NCI-H146 treated with DMSO at 0.1 percent for 48 hours (cell line): Measurements from ENCODE around the gene KCTD5.
A peak's percentile ranks its signal among the peaks of the same experiment; 100 is the strongest.

Source experiments
- DNase-seq: peaks from one replicate; lab custom pipeline; 2025; ENCODE audit not compliant: unreplicated experiment; lab: John Stamatoyannopoulos, UW

KCTD5 gene

DNA sequence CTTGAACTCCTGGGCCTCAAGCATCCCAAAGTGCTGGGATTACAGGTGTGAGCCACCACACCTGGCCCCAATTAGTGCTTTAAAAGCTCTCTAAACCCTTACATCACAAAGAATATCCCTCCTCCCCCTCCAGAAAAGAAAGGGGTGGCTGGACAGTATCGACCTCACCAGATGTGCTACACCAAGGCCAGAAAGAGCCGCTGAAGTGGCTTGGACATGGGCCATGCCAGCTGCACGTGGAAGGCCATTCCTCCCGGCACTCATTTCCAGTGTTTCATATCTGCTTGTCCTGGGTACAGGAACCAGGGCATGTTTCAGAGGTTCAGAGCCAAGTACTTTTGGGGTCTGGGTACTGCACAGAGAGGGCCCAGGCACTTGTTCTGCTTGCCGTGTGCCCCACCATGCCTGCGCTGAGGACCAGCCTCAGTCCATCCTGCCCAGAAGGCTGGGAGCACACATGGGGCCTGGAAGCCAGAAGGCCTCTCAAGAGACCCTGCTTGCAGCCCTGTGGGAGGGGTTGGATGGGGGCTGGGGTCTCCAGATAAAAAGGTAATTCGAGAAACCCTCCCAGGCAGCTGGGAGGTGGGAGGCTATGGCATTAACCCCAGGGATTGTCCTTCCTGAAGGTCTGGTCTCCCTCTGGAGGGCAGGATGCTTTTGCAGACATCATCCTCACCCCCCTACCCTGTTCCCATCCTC lies 66.6 kb downstream of the KCTD5 start:
- DNase-seq, result peak; percentile 18

DNA sequence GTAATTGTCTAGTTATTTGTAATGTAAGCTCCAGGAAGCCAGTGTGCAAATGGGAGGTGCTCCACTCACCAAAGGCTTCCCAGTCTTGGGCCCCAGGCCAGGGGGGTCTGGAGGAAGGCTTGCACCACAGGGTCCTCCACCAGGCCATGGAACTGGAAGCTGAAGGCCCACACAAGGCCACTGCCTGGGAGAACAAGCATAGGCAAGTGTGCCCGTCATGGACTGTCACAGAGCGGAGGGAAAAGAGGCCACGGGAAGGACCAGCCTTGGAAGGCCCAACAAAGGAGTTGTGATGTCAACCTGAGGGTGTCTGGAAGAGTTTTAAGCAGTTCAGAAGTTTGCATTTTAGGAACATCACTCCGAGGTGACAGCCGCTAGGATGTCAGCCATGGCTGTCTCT lies 67.2 kb downstream of the KCTD5 start:
- DNase-seq, result no peak

DNA sequence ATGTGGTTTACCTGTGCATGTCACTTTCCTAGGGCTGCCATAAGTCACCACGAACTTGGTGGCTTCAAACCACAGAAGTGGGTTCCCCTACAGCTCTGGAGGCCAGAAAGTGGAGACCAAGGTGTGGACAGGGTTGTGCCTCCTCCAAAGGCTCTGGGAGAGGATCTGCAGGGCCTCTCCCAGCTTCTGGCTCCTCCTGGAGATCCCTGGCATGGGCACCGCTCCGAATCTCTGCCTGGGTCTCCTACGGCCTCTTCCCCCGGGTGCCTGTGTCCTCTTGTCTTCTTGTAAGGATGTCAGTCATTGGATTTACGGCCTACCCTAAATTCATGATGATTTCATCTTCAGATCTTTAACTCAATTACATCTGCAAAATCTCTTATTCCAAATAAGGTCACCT lies 67.6 kb downstream of the KCTD5 start:
- DNase-seq, result no peak

DNA sequence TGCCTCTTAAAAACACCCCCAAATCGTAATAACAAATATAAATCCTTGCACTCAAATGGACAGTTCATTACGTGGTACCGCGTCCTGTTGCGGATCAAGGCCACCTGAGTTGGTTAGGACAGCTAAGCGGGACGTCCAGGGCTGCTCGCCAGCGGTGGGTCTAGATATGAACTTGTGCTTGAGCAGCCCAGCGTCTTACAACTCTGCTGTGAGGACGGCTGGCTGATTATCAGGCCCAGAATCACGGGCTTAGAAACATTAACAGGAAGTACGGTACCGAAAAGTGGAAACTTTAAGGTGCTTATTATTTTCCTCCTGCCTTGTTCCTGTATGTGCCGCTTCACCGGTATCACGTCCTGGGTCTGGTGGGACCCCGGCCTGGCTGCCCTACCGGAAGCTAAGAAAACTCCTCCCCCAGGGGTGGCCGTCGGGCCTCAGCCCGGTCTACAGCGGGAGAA lies 69.3 kb downstream of the KCTD5 start:
- DNase-seq, result peak; percentile 75

- peak; percentile 93 for DNase-seq
Measured at GRCh38 chr16:2752035-2752849, 69.9 kb downstream of the KCTD5 start, which contains the start of gene SRRM2. Gene SRRM2 (plus strand): TSS chr16:2752638. CDS start chr16:2756365, 3,727 bp downstream.

GRCh38 chr16:2752850-2753732 lies 70.8 kb downstream of the KCTD5 start:
- peak; percentile 64 for DNase-seq

GRCh38 chr16:2753733-2754020 lies 71.4 kb downstream of the KCTD5 start:
- no peak for DNase-seq

DNA sequence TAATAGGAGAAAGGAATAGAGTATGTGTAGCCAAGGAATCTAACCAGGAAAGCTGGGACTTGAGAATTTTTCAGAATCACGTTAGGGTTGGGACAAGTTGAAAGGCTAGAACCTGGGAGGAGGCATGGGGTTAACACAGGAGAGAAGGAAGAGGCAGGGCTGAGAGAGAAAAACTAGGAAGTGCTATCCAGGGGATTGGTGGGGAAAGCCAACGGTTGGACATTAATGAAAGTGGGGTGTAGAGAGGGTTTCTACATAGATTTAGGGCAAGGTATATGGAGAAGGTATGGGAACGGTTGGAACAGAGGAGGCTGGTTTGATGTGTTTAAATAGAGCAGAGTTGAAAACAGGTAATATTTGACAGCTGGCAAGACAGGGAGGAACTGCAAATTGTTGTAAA lies 72.8 kb downstream of the KCTD5 start:
- no peak for DNase-seq

- no peak for DNase-seq
Measured at GRCh38 chr16:2756288-2757015, 74.1 kb downstream of the KCTD5 start.

DNA sequence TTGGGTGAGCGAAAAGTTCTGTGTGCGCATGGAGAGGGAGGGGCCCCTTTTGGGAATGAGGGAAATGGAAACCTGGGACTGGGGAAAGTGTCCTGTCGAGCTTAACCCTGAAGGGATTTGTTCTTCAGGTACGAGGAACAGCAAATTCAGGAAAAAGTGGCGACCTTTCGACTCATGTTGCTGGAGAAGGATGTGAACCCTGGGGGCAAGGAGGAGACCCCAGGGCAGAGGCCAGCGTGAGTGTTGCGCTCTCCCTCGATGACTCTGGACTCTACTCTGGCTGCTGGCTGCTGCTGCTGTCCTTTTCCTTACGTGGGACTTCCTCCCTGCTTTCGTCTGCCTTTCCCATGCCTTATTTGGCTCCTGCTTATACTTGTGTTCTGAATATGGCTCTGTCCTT lies 75.0 kb downstream of the KCTD5 start:
- DNase-seq, result no peak
